Measurements from ENCODE around the gene SMIM36.

Gene SMIM36

DNA sequence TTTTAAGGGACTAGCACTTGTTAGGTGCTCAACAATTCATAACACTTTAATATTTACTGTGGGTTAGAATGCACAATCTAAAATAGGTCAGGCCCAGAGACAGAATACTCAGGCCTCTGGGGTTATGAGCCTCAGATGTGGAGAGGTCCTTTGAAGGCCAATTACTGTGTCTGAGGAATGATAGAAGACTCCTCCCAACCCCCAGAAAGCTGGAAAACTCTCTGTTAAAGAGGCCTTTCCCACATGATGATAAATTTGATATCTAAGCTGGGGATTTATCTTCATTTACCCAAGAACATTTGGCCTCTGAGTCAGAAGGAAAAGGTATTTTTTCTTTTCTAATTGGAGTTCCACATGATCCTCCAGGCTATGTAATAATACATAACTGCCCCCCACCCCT, 48.5 kb downstream of the SMIM36 start:
- no peak for DNase-seq (ENCODE audit: low spot score)
- TF ChIP-seq, protein P1, sequence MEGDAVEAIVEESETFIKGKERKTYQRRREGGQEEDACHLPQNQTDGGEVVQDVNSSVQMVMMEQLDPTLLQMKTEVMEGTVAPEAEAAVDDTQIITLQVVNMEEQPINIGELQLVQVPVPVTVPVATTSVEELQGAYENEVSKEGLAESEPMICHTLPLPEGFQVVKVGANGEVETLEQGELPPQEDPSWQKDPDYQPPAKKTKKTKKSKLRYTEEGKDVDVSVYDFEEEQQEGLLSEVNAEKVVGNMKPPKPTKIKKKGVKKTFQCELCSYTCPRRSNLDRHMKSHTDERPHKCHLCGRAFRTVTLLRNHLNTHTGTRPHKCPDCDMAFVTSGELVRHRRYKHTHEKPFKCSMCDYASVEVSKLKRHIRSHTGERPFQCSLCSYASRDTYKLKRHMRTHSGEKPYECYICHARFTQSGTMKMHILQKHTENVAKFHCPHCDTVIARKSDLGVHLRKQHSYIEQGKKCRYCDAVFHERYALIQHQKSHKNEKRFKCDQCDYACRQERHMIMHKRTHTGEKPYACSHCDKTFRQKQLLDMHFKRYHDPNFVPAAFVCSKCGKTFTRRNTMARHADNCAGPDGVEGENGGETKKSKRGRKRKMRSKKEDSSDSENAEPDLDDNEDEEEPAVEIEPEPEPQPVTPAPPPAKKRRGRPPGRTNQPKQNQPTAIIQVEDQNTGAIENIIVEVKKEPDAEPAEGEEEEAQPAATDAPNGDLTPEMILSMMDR (IDR thresholded peaks at IDR 0.05; ENCODE audit: extremely low read depth, missing control alignments) = no peak

DNA sequence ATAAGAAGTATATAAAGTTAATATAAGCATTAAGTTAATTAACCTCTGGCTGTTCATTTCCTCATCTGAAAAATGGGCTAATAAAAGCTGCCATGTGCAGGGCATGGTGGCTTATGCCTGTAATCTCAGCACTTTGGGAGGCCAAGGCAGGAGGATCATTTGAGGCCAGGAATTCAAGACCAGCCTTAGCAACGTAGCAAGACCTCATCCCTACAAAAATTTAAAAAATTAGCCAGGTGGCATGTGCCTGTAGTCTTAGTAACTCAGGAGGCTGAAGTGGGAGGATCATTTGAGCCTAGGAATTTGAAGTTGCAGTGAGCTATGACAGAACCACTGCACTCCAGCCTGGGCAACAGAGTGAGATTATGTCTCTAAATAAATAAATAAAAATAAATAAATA, 49.0 kb downstream of the SMIM36 start:
- TF ChIP-seq, protein P1 (IDR thresholded peaks at IDR 0.05; ENCODE audit: extremely low read depth, missing control alignments) = no peak
- DNase-seq (ENCODE audit: low spot score) = no peak

DNA sequence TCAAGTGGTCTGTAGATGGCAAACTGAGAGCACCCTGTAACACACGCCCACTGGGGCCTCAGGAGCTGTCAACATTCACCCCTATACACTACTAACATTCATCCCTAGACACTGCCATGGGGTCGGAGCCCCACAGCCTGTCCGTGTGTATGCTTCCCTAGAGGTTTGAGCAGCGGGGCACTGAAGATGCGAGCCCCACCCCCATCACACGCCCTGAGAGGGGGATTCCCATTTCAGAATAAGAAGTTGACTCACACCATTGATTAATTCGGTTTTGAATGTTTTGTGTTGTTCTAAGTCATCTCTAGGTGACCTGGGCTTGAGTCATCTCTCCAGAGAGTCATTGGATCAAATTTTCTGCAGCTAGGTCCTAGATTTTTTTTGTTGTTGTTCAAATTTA, 52.3 kb downstream of the SMIM36 start:
- DNase-seq (ENCODE audit: low spot score) = no peak
- TF ChIP-seq, protein P1 (IDR thresholded peaks at IDR 0.05; ENCODE audit: extremely low read depth, missing control alignments) = no peak

DNA sequence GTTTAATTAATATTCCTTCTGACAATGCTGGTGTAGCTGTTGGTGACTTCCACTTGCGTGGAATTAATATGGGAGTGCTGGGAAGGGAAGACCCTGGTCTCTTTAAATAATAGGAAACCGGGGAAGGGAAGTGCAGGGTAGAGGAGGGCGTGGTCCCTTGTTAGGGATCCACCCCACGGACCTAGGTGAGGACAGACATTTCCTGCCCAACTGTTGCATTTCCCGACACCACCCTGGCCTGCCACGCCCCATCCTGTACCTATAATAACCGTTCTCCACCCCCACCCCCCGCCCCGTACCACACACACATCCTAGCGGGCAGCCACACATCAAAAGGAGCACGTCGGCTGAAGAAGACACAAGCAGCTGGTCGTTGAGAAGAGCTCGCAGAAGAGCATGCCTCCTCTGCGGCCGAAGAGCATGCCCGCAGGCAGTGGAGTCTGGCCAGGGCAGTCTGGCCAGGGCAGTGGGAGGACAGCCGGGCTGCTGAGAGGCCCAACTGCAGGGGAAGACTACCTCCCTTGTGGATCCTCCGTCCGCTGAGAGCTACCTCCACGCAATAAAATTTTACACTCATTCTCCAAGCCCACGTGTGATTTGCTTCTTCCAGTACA, 52.9 kb downstream of the SMIM36 start:
- DNase-seq (ENCODE audit: low spot score) = no peak
- TF ChIP-seq, protein P1 (IDR thresholded peaks at IDR 0.05; ENCODE audit: extremely low read depth, missing control alignments) = no peak

DNA sequence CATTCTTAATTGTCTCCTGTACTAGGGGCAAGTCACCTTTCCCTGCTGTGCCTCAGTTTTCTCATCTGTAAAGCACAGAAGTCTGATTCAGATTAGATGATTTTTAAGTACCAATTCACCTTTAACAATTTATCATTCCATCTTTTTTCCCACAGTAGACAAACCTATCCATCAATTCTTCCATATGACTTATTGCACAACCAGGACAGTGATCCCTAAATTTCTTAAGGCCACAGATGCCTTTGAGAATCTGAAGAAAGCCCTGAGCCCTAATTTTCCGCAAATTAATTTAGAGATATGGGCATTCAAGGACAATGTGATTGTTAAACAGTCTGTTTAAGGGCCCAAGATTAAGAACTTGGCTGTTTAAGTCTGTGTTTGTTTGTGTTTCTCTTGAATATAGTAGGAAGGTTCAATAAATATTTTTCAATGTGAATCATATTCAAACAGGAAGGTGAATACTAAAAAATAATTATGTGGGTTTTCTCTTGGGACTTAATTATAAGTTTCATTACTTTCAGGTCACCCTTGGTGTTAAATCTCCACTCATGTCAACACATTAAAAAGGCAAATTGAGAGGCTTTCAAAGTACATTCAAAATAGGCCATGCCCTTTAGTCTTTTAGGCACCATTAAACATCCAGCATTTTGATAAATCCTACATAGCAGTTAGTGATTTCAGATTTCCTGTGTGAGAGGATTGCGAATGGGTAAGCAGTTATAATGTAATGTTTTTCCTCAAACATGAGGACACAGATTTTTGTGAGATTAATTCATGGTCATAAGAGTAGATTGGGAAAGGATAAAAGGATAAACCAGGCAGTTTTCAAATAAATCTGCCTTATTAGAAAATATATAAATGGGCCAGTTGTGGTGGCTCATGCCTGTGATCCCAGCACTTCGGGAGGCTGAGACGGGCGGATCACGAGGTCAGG, 54.7 kb downstream of the SMIM36 start:
- no peak for DNase-seq (ENCODE audit: low spot score)

DNA sequence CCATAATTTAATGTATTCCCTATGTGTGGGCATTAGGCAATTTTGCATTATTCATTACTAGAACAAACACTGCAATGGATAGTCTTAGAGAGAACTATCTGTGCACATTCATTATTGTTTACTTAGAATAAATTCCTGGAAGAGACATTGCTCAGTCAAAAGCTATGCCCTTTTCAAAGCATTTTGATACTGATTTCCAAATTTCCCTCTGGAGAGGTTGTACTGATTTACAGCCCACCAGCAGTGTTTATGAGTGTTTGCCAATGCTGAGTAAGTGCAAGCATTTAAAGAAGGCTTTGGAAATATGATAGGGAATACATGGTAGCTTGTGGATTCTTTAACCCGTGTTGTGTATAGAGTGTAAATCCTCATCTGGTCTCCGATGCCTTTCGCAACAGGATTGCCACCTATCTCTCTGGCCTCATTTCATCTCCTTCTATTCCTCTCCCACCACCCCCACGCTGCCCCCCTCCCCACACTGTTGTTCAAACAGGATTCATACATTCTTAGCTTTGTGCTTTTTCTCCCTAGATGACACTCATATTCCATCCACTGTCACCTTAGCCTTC, 56.3 kb downstream of the SMIM36 start:
- DNase-seq (ENCODE audit: low spot score) = no peak
- TF ChIP-seq, protein P1 (IDR thresholded peaks at IDR 0.05; ENCODE audit: extremely low read depth, missing control alignments) = no peak

More for the DNA sequence above, 54.7 kb downstream of the SMIM36 start:
- TF ChIP-seq, protein P1 (IDR thresholded peaks at IDR 0.05; ENCODE audit: extremely low read depth, missing control alignments) = no peak

Measured in GM20000 (cell line).